DND-41 (cell line): ENCODE data around the gene HMG20A.

ENCODE experiments used
- EZH2 ChIP-seq: IDR thresholded peaks from 3 replicates; pipeline ENCODE4 v1.6.1; 2012; ENCODE audit warnings: borderline replicate concordance, low read depth, mild to moderate bottlenecking, moderate library complexity, low read length, inconsistent platforms; ENCODE audit not compliant: severe bottlenecking
- TF ChIP-seq, protein P1 (sequence below): IDR thresholded peaks from 2 replicates; pipeline ENCODE4 v1.5.1; 2012; ENCODE audit warnings: borderline replicate concordance, low read length, moderate library complexity, mild to moderate bottlenecking; ENCODE audit not compliant: poor library complexity, severe bottlenecking; ENCODE audit errors: extremely low read depth

DNA sequence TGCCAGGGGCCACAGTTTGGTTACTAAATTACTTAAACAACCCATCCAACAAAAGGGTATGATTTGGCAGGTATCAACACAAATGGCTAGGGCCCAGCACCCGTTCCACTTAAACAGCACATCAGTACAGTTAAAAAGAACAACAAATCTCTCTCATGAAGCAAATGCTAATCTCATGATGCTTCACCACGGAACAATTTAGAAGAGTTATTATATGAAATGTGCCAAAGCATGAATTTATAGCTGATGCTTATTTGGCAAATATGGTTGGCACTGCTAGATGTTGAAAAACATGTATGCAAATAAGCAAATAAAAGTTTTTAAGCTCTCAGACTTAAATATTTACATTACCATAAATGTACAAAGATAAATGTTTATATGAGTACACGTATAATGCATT, 3.1 kb upstream of the HMG20A start:
- TF ChIP-seq, protein P1, sequence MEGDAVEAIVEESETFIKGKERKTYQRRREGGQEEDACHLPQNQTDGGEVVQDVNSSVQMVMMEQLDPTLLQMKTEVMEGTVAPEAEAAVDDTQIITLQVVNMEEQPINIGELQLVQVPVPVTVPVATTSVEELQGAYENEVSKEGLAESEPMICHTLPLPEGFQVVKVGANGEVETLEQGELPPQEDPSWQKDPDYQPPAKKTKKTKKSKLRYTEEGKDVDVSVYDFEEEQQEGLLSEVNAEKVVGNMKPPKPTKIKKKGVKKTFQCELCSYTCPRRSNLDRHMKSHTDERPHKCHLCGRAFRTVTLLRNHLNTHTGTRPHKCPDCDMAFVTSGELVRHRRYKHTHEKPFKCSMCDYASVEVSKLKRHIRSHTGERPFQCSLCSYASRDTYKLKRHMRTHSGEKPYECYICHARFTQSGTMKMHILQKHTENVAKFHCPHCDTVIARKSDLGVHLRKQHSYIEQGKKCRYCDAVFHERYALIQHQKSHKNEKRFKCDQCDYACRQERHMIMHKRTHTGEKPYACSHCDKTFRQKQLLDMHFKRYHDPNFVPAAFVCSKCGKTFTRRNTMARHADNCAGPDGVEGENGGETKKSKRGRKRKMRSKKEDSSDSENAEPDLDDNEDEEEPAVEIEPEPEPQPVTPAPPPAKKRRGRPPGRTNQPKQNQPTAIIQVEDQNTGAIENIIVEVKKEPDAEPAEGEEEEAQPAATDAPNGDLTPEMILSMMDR, result no peak
- TF ChIP-seq EZH2, result no peak
